LNCaP clone FGC (cell line): ENCODE measurements around the gene PHC3.

ENCODE experiments used
- DNase-seq: peaks from one replicate; pipeline ENCODE4 v3.0.0-alpha.2; 2011; ENCODE audit warnings: low read depth
- H3K4me3 ChIP-seq: 2 replicates; pipeline ENCODE4 v1.5.1; 2011; ENCODE audit warnings: mild to moderate bottlenecking, low read depth, low read length, control low read depth
- CTCF ChIP-seq: IDR thresholded peaks from 2 replicates; pipeline ENCODE4 v1.5.1; 2012; ENCODE audit warnings: mild to moderate bottlenecking; ENCODE audit not compliant: control insufficient read depth, insufficient read depth; ENCODE audit errors: extremely low read depth

The PHC3 gene

GRCh38 chr3:170062769-170063168, 118.8 kb downstream of the PHC3 start:
- no peak for DNase-seq
- no peak for TF ChIP-seq CTCF

GRCh38 chr3:170062068-170062467, 119.5 kb downstream of the PHC3 start:
- no peak overlapping the region for H3K4me3 ChIP-seq
- DNase-seq, result no peak
- no peak for TF ChIP-seq CTCF

More at GRCh38 chr3:170062769-170063168, 118.8 kb downstream of the PHC3 start:
- H3K4me3 ChIP-seq, result no peak overlapping the region

GRCh38 chr3:170059447-170059846, 122.1 kb downstream of the PHC3 start:
- DNase-seq, result no peak
- no peak for TF ChIP-seq CTCF
- no peak overlapping the region for H3K4me3 ChIP-seq

GRCh38 chr3:170058127-170058526, 123.4 kb downstream of the PHC3 start:
- TF ChIP-seq CTCF, result no peak
- no peak overlapping the region for H3K4me3 ChIP-seq
- DNase-seq, result no peak

- no peak for TF ChIP-seq CTCF
- DNase-seq, result no peak
- no peak overlapping the region for H3K4me3 ChIP-seq
Observed at GRCh38 chr3:170057550-170057949, 124.0 kb downstream of the PHC3 start.

GRCh38 chr3:170056710-170057454, 124.7 kb downstream of the PHC3 start:
- H3K4me3 ChIP-seq, result no peak overlapping the region
- no peak for DNase-seq
- no peak for TF ChIP-seq CTCF

GRCh38 chr3:170055209-170055608, 126.3 kb downstream of the PHC3 start:
- no peak overlapping the region for H3K4me3 ChIP-seq
- no peak for DNase-seq
- TF ChIP-seq CTCF, result no peak
